Measurements from ENCODE around the gene ADAMTS14. TPM values are rescaled to one million over a fixed set of nuclear protein-coding genes. Genes with fewer than 3 reads are reported as not detected.

ADAMTS14 gene
- total RNA-seq, 1 experiment from 2014 or later: 0.45 TPM

Other genes with a start within 250 kb of the ADAMTS14 start
- not detected in 2 replicates for gene NODAL, start 230.8 kb upstream of the ADAMTS14 start, total RNA-seq (2014; rRNA removed; shearing (Covaris generic))
- gene PALD1, start 193.7 kb upstream of the ADAMTS14 start, total RNA-seq (2014; rRNA removed; shearing (Covaris generic)): 1.3 and 3.0 TPM in 2 replicates
- gene PRF1, start 69.8 kb upstream of the ADAMTS14 start, total RNA-seq (2014; rRNA removed; shearing (Covaris generic)): not detected in 2 replicates
- not detected in 2 replicates for gene TBATA, start 112.9 kb downstream of the ADAMTS14 start, total RNA-seq (2014; rRNA removed; shearing (Covaris generic))
- 29.7 and 36.7 TPM in 2 replicates for gene SGPL1, start 143.4 kb downstream of the ADAMTS14 start, total RNA-seq (2014; rRNA removed; shearing (Covaris generic))
- gene PCBD1, start 216.1 kb downstream of the ADAMTS14 start, total RNA-seq (2014; rRNA removed; shearing (Covaris generic)): 18.8 and 22.2 TPM in 2 replicates

Data from H4 (cell line).